ENCODE results near the gene PARP9. TPM values are rescaled to one million over a fixed set of nuclear protein-coding genes. Genes with fewer than 3 reads are reported as not detected.

Gene PARP9
- 13.8 and 17.8 TPM in 2 replicates for total RNA-seq

DNA sequence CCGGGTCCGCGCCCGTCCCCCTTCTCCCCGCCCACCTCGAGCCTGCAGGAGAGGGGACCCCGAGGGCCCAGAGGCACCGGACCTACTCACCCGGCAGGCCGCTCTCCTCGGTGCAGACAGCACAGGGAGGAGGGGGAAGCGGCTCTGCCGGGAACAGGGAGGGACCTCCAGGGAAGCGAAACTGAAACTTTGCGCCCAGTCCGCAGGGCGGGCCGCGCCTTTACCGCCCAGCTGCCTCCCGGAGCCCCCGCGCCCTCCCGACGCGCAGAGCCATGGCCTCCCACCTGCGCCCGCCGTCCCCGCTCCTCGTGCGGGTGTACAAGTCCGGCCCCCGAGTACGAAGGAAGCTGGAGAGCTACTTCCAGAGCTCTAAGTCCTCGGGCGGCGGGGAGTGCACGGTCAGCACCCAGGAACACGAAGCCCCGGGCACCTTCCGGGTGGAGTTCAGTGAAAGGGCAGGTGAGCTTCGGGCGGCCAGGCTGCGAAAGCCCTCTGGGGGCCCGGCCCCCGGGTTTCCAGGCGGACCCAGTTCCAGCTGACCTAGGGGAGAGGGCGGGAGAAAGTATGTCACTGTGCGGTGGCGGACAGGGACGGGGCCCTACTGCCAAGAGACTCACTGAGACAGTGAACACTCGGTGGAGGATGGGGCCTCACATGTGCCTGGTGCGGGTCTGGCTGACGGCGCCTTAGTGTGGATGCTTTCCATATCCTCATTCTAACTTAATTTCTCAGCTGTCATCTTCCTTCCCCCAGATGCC, at the start of gene PARP9, which contains the start of gene DTX3L:
Gene PARP9, minus strand, starts transcription at position 146 of the 758 bp plus-strand sequence. CDS start 4,680 bp downstream, outside the sequence.
Gene DTX3L, plus strand, starts transcription at position 184 of the 758 bp plus-strand sequence. Its CDS starts 89 bp downstream, at position 273.

DNA sequence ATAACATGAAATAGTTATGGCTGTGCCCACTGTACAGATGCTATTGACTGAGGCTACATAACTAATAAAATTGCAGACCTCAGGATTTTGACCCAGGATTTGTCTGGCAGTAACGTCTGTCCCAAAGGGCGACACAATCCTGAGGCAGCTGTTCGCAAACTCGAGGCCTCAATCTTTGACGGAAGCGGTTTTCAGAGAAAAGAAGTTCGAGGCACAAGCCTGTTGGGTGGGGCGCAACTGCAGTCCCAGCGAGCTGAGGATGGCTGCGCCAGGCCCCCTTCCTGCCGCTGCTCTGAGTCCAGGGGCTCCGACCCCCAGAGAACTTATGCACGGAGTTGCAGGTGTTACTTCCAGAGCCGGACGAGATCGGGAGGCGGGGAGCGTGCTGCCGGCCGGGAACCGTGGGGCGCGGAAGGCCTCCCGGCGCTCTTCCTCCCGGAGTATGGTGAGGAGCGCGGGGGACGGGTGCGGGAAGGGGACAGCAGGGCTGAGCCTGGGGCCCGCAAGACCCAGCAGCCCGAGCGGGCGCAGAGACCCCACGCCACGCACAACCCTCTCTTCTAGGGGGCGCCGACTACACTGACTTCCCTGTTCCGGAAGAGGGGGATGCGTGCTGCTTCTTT, 13.4 kb upstream of the PARP9 start, which contains the start of gene PARP15:
Gene PARP15, plus strand, starts transcription at position 242 of the 623 bp plus-strand sequence. Its CDS starts 18 bp downstream, at position 260.

GRCh38 chr3:122514123-122515019, 49.7 kb downstream of the PARP9 start, which contains the start of gene KPNA1:
KPNA1 (minus strand) TSS chr3:122514939; CDS start chr3:122496565, 18,374 bp downstream.

Small RNA genes lying within 50 kb of the gene (small RNA-seq; reads per million reads assigned to genes)
- gene AC096861.1 = not detected

Other genes starting within 250 kb of the PARP9 start
- not detected in 2 replicates for gene CSTA, start 239.1 kb downstream of the PARP9 start, total RNA-seq
- 42.3 and 45.9 TPM in 2 replicates for gene MIX23, start 181.1 kb downstream of the PARP9 start, total RNA-seq
- 21.0 and 24.6 TPM in 2 replicates for gene FAM162A, start 180.1 kb downstream of the PARP9 start, total RNA-seq
- gene WDR5B, start 148.2 kb downstream of the PARP9 start, total RNA-seq = 5.5 and 5.9 TPM in 2 replicates
- 81.4 and 98.1 TPM in 2 replicates for gene KPNA1, start 49.4 kb downstream of the PARP9 start, total RNA-seq
- gene DTX3L, start within 50 bp of the PARP9 start, total RNA-seq = 23.7 and 29.9 TPM in 2 replicates
- gene PARP15, start 13.3 kb upstream of the PARP9 start, total RNA-seq = 0.53 and 0.57 TPM in 2 replicates
- gene PARP14, start 116.5 kb upstream of the PARP9 start, total RNA-seq = 69.0 and 81.6 TPM in 2 replicates
- gene HSPBAP1, start 229.5 kb upstream of the PARP9 start, total RNA-seq = 7.7 and 9.8 TPM in 2 replicates
- 19.3 and 23.5 TPM in 2 replicates for gene SLC49A4, start 230.8 kb upstream of the PARP9 start, total RNA-seq

Data from thoracic aorta endothelial cell (primary cell).